ENCODE measurements around the gene TNFRSF17. TPM values are rescaled to one million over a fixed set of nuclear protein-coding genes. Genes with fewer than 3 reads are reported as not detected.

The TNFRSF17 gene
- total RNA-seq, 1 donor from 2014 or later: not detected

- Mint-ChIP-seq H3K4me3 (ENCODE audit: unreplicated experiment) (no peak overlapping the region), H3K9me3 (ENCODE audit: unreplicated experiment) (peaks cover 2% of the 10 kb centered on the region), H3K27me3 (ENCODE audit: unreplicated experiment) (peaks cover 3% of the 10 kb centered on the region), H3K36me3 (ENCODE audit: unreplicated experiment) (no peaks in the 10 kb centered on the region), H3K4me1 (ENCODE audit: low read depth, unreplicated experiment) (peaks cover 27% of the 10 kb centered on the region), H3K27ac (ENCODE audit: unreplicated experiment) (no peak overlapping the region)
- DNase-seq: no peak
- no peak for TF ChIP-seq CTCF (IDR thresholded peaks at IDR 0.05; ENCODE audit: partially characterized antibody, unreplicated experiment)
Observed at GRCh38 chr16:12009922-12010321, 44.9 kb downstream of the TNFRSF17 start.

GRCh38 chr16:12010388-12011251, 45.6 kb downstream of the TNFRSF17 start:
- H3K27me3 Mint-ChIP-seq (ENCODE audit: unreplicated experiment): peaks cover 3% of the 10 kb centered on the region

GRCh38 chr16:12011565-12011964, 46.6 kb downstream of the TNFRSF17 start:
- peaks cover 20% of the 10 kb centered on the region for H3K4me1 Mint-ChIP-seq (ENCODE audit: low read depth, unreplicated experiment)
- DNase-seq: no peak
- H3K27ac Mint-ChIP-seq (ENCODE audit: unreplicated experiment): no peak overlapping the region
- no peak for TF ChIP-seq CTCF (IDR thresholded peaks at IDR 0.05; ENCODE audit: partially characterized antibody, unreplicated experiment)
- peaks cover 3% of the 10 kb centered on the region for H3K27me3 Mint-ChIP-seq (ENCODE audit: unreplicated experiment)
- no peak overlapping the region for H3K4me3 Mint-ChIP-seq (ENCODE audit: unreplicated experiment)
- H3K9me3 Mint-ChIP-seq (ENCODE audit: unreplicated experiment): peaks cover 2% of the 10 kb centered on the region
- no peaks in the 10 kb centered on the region for H3K36me3 Mint-ChIP-seq (ENCODE audit: unreplicated experiment)

More at GRCh38 chr16:12010388-12011251, 45.6 kb downstream of the TNFRSF17 start:
- no peak for DNase-seq
- no peak for TF ChIP-seq CTCF (IDR thresholded peaks at IDR 0.05; ENCODE audit: partially characterized antibody, unreplicated experiment)
- H3K4me1 Mint-ChIP-seq (ENCODE audit: low read depth, unreplicated experiment): peaks cover 20% of the 10 kb centered on the region
- H3K36me3 Mint-ChIP-seq (ENCODE audit: unreplicated experiment): no peaks in the 10 kb centered on the region
- H3K9me3 Mint-ChIP-seq (ENCODE audit: unreplicated experiment): peaks cover 2% of the 10 kb centered on the region
- no peak overlapping the region for H3K4me3 Mint-ChIP-seq (ENCODE audit: unreplicated experiment)
- no peak overlapping the region for H3K27ac Mint-ChIP-seq (ENCODE audit: unreplicated experiment)

GRCh38 chr16:12016291-12016947, 51.4 kb downstream of the TNFRSF17 start:
- no peak for DNase-seq
- no peak for TF ChIP-seq CTCF (IDR thresholded peaks at IDR 0.05; ENCODE audit: partially characterized antibody, unreplicated experiment)
- Mint-ChIP-seq H3K27ac (ENCODE audit: unreplicated experiment) (no peak overlapping the region), H3K36me3 (ENCODE audit: unreplicated experiment) (no peaks in the 10 kb centered on the region), H3K27me3 (ENCODE audit: unreplicated experiment) (no peaks in the 10 kb centered on the region), H3K4me1 (ENCODE audit: low read depth, unreplicated experiment) (peaks cover 7% of the 10 kb centered on the region), H3K4me3 (ENCODE audit: unreplicated experiment) (no peak overlapping the region), H3K9me3 (ENCODE audit: unreplicated experiment) (no peaks in the 10 kb centered on the region)

- H3K4me3 Mint-ChIP-seq (ENCODE audit: unreplicated experiment): no peak overlapping the region
- H3K27ac Mint-ChIP-seq (ENCODE audit: unreplicated experiment): no peak overlapping the region
- DNase-seq: no peak
- no peaks in the 10 kb centered on the region for H3K36me3 Mint-ChIP-seq (ENCODE audit: unreplicated experiment)
- no peak for TF ChIP-seq CTCF (IDR thresholded peaks at IDR 0.05; ENCODE audit: partially characterized antibody, unreplicated experiment)
- H3K9me3 Mint-ChIP-seq (ENCODE audit: unreplicated experiment): no peaks in the 10 kb centered on the region
- H3K4me1 Mint-ChIP-seq (ENCODE audit: low read depth, unreplicated experiment): no peaks in the 10 kb centered on the region
- H3K27me3 Mint-ChIP-seq (ENCODE audit: unreplicated experiment): no peaks in the 10 kb centered on the region
Observed at GRCh38 chr16:12017558-12017957, 52.5 kb downstream of the TNFRSF17 start.

All from glutamatergic neuron (in vitro differentiated cells).